Hepatocyte (in vitro differentiated cells): ENCODE measurements around the gene RBM23.

ENCODE experiments used
- CTCF ChIP-seq: fragments of 200-600 bp; sonication (generic); IDR thresholded peaks from 2 replicates; pipeline ENCODE4 v1.5.1; 2016; ENCODE audit warnings: antibody characterized with exemption, mild to moderate bottlenecking; ENCODE audit not compliant: poor library complexity
- EZH2 ChIP-seq: fragments of 200-600 bp; sonication (generic); IDR thresholded peaks from 2 replicates; pipeline ENCODE4 v1.6.1; 2016; ENCODE audit warnings: antibody characterized with exemption, mild to moderate bottlenecking, borderline replicate concordance
- EZH2phosphoT487 ChIP-seq: fragments of 200-600 bp; sonication (generic); IDR thresholded peaks from one replicate; pipeline ENCODE4 v1.6.1; 2018; ENCODE audit warnings: antibody characterized with exemption, mild to moderate bottlenecking, low read depth, moderate library complexity; ENCODE audit not compliant: unreplicated experiment, severe bottlenecking

- TF ChIP-seq CTCF (no peak), EZH2phosphoT487 (no peak), EZH2 (no peak)
Observed at GRCh38 chr14:22928237-22929103, 9.5 kb upstream of the RBM23 start.
